MM.1S (cell line): ENCODE measurements around the gene FAM199X.

Source experiments
- DNase-seq: peaks from one replicate; pipeline ENCODE4 v3.0.0-alpha.2; 2015
- H2AFZ ChIP-seq: fragments of 300-600 bp; sonication (generic); 2 replicates; pipeline ENCODE4 v1.6.0; 2016; ENCODE audit warnings: antibody characterized with exemption, low read length
- H3F3A ChIP-seq: fragments of 300-600 bp; sonication (generic); 2 replicates; pipeline ENCODE4 v1.6.1; 2016; ENCODE audit warnings: mild to moderate bottlenecking, antibody characterized with exemption, low read length, moderate library complexity, mixed read lengths; ENCODE audit not compliant: insufficient read depth
- H3K27ac ChIP-seq: fragments of 300-600 bp; sonication (generic); 2 replicates; pipeline ENCODE4 v1.5.1; 2016; ENCODE audit warnings: mild to moderate bottlenecking, low read length
- H3K27me3 ChIP-seq: fragments of 300-600 bp; sonication (generic); replicated peaks from 2 replicates; pipeline ENCODE4 v1.6.0; 2016; ENCODE audit warnings: low read length; ENCODE audit not compliant: insufficient read depth
- H3K36me3 ChIP-seq: fragments of 300-600 bp; sonication (generic); replicated peaks from 2 replicates; pipeline ENCODE4 v1.6.1; 2016; ENCODE audit warnings: mild to moderate bottlenecking, low read length, mixed read lengths; ENCODE audit not compliant: insufficient read depth
- H3K4me1 ChIP-seq: fragments of 300-600 bp; sonication (generic); 2 replicates; pipeline ENCODE4 v1.6.1; 2016; ENCODE audit warnings: low read length, mixed read lengths
- H3K4me2 ChIP-seq: fragments of 300-600 bp; sonication (generic); 2 replicates; pipeline ENCODE4 v1.6.0; 2016; ENCODE audit warnings: low read depth, low read length
- H3K4me3 ChIP-seq: fragments of 300-600 bp; sonication (generic); 2 replicates; pipeline ENCODE4 v1.5.1; 2016; ENCODE audit warnings: low read length, mixed read lengths
- H3K79me2 ChIP-seq: fragments of 300-600 bp; sonication (generic); 2 replicates; pipeline ENCODE4 v1.6.1; 2016; ENCODE audit warnings: mixed run types, low read length, mixed read lengths
- H3K9ac ChIP-seq: fragments of 300-600 bp; sonication (generic); 2 replicates; pipeline ENCODE4 v1.6.1; 2016; ENCODE audit warnings: low read length, mixed read lengths
- H3K9me2 ChIP-seq: fragments of 300-600 bp; sonication (generic); replicated peaks from 2 replicates; pipeline ENCODE4 v1.6.1; 2016; ENCODE audit warnings: mild to moderate bottlenecking, low read length, mixed read lengths; ENCODE audit not compliant: insufficient read depth
- H3K9me3 ChIP-seq: fragments of 300-600 bp; sonication (generic); replicated peaks from 2 replicates; pipeline ENCODE4 v1.6.1; 2016; ENCODE audit warnings: mild to moderate bottlenecking, low read length, mixed read lengths; ENCODE audit not compliant: insufficient read depth
- H4K20me1 ChIP-seq: fragments of 300-600 bp; sonication (generic); 2 replicates; pipeline ENCODE4 v1.6.1; 2016; ENCODE audit warnings: mild to moderate bottlenecking, low read length, moderate library complexity, mixed read lengths; ENCODE audit not compliant: insufficient read depth
- EZH2 ChIP-seq: fragments of 300-600 bp; sonication (generic); optimal IDR thresholded peaks from 2 replicates; pipeline ENCODE3; 2017; ENCODE audit warnings: low read depth, mild to moderate bottlenecking, antibody characterized with exemption, low read length, mixed read lengths
- EZH2phosphoT487 ChIP-seq: fragments of 300-600 bp; sonication (generic); IDR thresholded peaks from 2 replicates; pipeline ENCODE4 v1.6.1; 2018; ENCODE audit warnings: antibody characterized with exemption, low read length
- TF ChIP-seq, protein P1 (sequence below): fragments of 300-600 bp; sonication (generic); IDR thresholded peaks from 2 replicates; pipeline ENCODE4 v1.5.1; 2016; ENCODE audit warnings: antibody characterized with exemption, low read length, mixed read lengths

FAM199X gene

DNA sequence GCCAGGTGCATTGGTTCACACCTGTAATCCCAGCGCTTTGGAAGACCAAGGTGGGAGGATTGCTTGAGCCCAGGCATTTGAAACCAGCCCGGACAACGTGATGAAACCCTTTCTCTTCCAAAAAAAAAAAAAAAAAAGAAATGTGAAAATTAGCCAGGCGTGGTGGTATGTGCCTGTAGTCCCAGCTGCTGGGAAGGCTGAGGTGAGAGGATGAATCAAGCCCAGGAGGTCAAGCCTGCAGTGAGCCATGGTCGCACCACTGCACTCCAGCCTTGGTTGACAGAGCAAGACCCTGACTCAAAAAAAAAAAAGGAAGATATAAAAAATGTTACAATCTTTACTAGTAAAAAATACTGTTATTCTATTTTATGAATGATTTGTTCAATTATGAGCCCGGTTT, 5.9 kb downstream of the FAM199X start:
- Histone ChIP-seq H3K9me2 (no peaks in the 10 kb centered on the region), H3K27ac (no peak overlapping the region), H3K79me2 (peaks cover 44% of the 10 kb centered on the region), H3K36me3 (no peaks in the 10 kb centered on the region), H3K9ac (no peak overlapping the region), H2AFZ (no peak overlapping the region), H3K4me2 (no peak overlapping the region), H3K27me3 (no peaks in the 10 kb centered on the region), H3K9me3 (no peaks in the 10 kb centered on the region), H3K4me3 (no peak overlapping the region), H3K4me1 (peaks cover 3% of the 10 kb centered on the region; the same call in 1 of the 2 replicates), H3F3A (no peaks in the 10 kb centered on the region), H4K20me1 (no peaks in the 10 kb centered on the region)
- TF ChIP-seq EZH2: no peak
- TF ChIP-seq, protein P1, sequence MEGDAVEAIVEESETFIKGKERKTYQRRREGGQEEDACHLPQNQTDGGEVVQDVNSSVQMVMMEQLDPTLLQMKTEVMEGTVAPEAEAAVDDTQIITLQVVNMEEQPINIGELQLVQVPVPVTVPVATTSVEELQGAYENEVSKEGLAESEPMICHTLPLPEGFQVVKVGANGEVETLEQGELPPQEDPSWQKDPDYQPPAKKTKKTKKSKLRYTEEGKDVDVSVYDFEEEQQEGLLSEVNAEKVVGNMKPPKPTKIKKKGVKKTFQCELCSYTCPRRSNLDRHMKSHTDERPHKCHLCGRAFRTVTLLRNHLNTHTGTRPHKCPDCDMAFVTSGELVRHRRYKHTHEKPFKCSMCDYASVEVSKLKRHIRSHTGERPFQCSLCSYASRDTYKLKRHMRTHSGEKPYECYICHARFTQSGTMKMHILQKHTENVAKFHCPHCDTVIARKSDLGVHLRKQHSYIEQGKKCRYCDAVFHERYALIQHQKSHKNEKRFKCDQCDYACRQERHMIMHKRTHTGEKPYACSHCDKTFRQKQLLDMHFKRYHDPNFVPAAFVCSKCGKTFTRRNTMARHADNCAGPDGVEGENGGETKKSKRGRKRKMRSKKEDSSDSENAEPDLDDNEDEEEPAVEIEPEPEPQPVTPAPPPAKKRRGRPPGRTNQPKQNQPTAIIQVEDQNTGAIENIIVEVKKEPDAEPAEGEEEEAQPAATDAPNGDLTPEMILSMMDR: no peak
- no peak for TF ChIP-seq EZH2phosphoT487
- no peak for DNase-seq

DNA sequence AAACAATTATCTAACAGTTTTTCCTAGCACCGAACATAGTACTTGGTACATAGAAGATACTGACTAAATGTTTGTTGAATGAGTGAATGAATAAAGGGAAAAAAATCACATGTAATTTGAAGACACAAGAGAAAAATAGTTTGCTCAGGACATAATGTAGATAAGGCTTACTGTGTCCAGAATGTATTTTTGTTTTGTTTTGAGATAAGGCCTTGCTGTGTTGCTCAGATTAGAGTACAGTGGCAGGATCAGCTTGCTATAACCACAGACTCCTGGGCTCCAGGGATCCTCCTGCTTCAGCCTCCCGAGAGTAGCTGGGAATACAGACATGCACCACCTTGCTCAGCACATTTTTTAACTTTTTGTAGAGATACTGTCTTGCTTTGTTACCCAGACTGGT, 6.5 kb downstream of the FAM199X start:
- H3K36me3 ChIP-seq: no peaks in the 10 kb centered on the region
- no peak for TF ChIP-seq EZH2
- TF ChIP-seq, protein P1: no peak
- no peak overlapping the region for H3K4me3 ChIP-seq
- H3K79me2 ChIP-seq: peaks cover 37% of the 10 kb centered on the region
- H4K20me1 ChIP-seq: no peaks in the 10 kb centered on the region
- no peaks in the 10 kb centered on the region for H3K9me3 ChIP-seq
- no peaks in the 10 kb centered on the region for H3K27me3 ChIP-seq
- H3K9me2 ChIP-seq: no peaks in the 10 kb centered on the region
- H2AFZ ChIP-seq: no peak overlapping the region
- no peaks in the 10 kb centered on the region; the same call in 1 of the 2 replicates for H3K4me1 ChIP-seq
- no peak overlapping the region for H3K9ac ChIP-seq
- no peak overlapping the region for H3K4me2 ChIP-seq
- H3K27ac ChIP-seq: no peak overlapping the region
- no peak for DNase-seq
- no peaks in the 10 kb centered on the region for H3F3A ChIP-seq

DNA sequence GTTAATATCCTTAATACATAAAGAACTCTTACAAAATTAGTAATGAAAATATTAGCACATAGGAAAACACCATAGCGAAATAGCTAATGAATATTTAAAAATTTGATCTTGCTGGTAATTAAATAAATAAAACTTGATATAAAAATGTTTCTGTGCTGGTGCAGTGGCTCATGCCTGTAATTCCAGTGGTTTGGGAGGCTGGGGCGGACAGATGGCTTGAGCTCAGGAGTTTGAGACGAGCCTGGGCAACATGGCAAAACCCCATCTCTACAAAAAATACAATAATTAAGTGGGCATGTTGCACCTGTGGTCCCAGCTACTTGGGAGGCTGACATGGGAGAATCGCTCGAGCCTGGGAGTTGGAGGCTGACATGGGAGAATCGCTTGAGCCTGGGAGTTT, 7.6 kb downstream of the FAM199X start:
- H3K4me3 ChIP-seq: no peak overlapping the region
- no peaks in the 10 kb centered on the region for H3K9me3 ChIP-seq
- H4K20me1 ChIP-seq: no peaks in the 10 kb centered on the region
- H3K4me1 ChIP-seq: no peaks in the 10 kb centered on the region
- no peaks in the 10 kb centered on the region for H3F3A ChIP-seq
- H3K27ac ChIP-seq: no peak overlapping the region
- no peaks in the 10 kb centered on the region for H3K9me2 ChIP-seq
- H2AFZ ChIP-seq: no peak overlapping the region
- H3K79me2 ChIP-seq: peaks cover 32% of the 10 kb centered on the region
- no peaks in the 10 kb centered on the region for H3K36me3 ChIP-seq
- H3K9ac ChIP-seq: no peak overlapping the region
- H3K4me2 ChIP-seq: no peak overlapping the region
- no peak for TF ChIP-seq EZH2
- TF ChIP-seq EZH2phosphoT487: no peak
- TF ChIP-seq, protein P1: no peak
- DNase-seq: no peak
- no peaks in the 10 kb centered on the region for H3K27me3 ChIP-seq
